ENCODE data around the gene ZIC5.

DNA sequence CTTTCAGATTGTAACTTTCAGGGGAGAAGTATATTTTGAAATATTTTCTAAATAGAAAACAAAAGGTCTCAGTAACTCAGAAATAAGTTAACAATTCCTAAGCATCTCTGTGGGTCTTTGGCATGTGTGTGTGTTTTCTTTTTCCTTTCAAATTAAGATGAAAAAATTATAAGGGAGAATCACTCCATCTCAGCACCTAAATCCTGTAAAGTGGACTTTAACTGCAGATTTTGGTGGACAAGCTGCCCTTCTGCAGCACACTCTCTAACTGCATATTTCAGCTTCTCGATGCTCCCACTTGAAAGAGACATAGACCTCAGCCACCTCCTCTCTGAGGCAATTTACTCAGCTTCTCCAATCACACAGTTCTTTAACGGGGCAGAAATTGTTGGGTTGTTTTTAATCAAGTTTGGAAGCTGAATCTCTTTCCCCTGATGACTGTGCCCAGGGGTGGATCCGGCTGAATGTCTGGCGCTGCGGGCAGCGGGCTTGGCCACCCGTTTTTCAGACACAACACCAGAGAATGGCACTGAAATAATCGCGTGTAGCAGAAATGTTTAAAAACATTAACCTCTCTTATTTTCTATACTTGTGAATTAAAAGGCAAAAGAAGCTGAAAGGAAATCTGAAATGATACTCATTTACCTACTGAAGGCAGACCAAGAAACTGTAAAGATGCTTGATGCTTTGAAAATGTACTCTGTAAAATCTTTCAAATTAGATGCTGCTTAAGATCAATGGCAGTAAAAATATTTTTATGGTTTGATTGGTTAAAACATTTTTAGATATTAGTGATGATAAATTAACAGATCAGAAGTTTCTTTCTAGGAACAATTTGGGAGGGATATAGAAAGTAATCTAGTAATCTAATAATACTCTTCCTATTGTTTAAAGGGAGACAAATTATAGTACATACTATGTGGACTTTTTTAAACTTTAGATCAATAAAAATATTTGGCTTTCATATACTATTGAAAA lies 22.4 kb upstream of the ZIC5 start:
- TF ChIP-seq, protein P1, sequence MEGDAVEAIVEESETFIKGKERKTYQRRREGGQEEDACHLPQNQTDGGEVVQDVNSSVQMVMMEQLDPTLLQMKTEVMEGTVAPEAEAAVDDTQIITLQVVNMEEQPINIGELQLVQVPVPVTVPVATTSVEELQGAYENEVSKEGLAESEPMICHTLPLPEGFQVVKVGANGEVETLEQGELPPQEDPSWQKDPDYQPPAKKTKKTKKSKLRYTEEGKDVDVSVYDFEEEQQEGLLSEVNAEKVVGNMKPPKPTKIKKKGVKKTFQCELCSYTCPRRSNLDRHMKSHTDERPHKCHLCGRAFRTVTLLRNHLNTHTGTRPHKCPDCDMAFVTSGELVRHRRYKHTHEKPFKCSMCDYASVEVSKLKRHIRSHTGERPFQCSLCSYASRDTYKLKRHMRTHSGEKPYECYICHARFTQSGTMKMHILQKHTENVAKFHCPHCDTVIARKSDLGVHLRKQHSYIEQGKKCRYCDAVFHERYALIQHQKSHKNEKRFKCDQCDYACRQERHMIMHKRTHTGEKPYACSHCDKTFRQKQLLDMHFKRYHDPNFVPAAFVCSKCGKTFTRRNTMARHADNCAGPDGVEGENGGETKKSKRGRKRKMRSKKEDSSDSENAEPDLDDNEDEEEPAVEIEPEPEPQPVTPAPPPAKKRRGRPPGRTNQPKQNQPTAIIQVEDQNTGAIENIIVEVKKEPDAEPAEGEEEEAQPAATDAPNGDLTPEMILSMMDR (IDR thresholded peaks at IDR 0.05) = no peak
- no peak for TF ChIP-seq POLR2A (IDR thresholded peaks at IDR 0.05)

Data from uterus (tissue), 2 donors.